Measurements from ENCODE around the gene TRAPPC3L. TPM values are rescaled to one million over a fixed set of nuclear protein-coding genes. Genes with fewer than 3 reads are reported as not detected.

The TRAPPC3L gene
- total and polyA plus RNA-seq, 2 of the 13 experiments (the other 11 are each of a cell fraction or from before 2014, with no cell fraction given), result not detected

DNA sequence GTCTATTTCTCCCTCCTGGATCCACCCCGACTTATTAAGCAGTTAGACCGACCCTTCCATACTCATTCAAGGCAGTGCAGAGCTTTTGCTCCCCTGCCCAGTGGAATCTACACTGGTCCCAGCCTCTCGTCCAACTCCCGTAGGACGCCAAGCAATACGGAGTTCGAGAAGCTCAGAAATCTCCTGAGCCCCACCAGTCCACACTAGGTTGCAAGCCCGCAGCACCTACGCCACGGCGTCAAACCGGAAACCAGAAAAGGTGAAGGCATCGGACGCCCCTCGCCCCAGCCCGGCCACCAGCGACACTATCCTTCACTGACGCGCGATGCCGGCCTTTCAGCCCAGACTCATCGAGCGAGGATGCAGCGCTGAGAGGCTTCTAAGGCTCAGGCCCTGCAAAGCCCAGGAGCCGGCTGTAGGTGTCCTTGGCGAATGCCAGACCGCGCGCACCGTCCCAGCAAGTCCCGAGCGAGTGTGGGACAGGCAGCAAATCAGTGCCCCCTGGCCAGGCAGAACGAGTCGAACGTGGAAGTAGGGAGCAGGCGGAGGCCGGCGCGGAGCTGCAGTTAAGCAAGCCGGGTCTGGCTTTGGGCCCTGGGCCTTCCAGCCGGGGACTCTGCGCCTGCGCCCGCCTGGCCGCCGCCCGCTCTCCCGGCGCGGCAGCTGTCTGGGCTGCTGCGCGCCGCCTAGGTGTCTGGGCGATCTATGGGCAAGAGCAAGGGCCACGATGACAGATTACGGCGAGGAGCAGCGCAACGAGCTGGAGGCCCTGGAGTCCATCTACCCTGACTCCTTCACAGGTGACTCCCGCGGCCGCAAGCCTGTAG, 25.6 kb upstream of the TRAPPC3L start, which contains the start of gene RWDD1 (continued):
- peak; percentile 99 for TF ChIP-seq ZBED4 (CRISPR knock-in tag; IDR thresholded peaks at IDR 0.05; ENCODE audit: borderline replicate concordance)
- TF ChIP-seq GATA4 (IDR thresholded peaks at IDR 0.05; ENCODE audit: borderline replicate concordance, low read depth), result peak; percentile 80; the same call in 1 of the 2 replicates
- peak; percentile 99 for TF ChIP-seq HNF1B (CRISPR knock-in tag; IDR thresholded peaks at IDR 0.05)
- peak; percentile 67 for TF ChIP-seq RXRB (CRISPR knock-in tag; IDR thresholded peaks at IDR 0.05; ENCODE audit: borderline replicate concordance)
- peak; percentile 91 for TF ChIP-seq HCFC1 (IDR thresholded peaks at IDR 0.05; ENCODE audit: low read depth, low read length)
- TF ChIP-seq, protein P1, sequence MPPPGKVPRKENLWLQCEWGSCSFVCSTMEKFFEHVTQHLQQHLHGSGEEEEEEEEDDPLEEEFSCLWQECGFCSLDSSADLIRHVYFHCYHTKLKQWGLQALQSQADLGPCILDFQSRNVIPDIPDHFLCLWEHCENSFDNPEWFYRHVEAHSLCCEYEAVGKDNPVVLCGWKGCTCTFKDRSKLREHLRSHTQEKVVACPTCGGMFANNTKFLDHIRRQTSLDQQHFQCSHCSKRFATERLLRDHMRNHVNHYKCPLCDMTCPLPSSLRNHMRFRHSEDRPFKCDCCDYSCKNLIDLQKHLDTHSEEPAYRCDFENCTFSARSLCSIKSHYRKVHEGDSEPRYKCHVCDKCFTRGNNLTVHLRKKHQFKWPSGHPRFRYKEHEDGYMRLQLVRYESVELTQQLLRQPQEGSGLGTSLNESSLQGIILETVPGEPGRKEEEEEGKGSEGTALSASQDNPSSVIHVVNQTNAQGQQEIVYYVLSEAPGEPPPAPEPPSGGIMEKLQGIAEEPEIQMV (CRISPR knock-in tag; IDR thresholded peaks at IDR 0.05; ENCODE audit: low read depth), result peak; percentile 91; the same call in 1 of the 2 replicates
- TF ChIP-seq ZNF44 (CRISPR knock-in tag; IDR thresholded peaks at IDR 0.05), result peak; percentile 94; the same call in 1 of the 2 replicates
- TF ChIP-seq ZNF597 (CRISPR knock-in tag; IDR thresholded peaks at IDR 0.05), result no peak
- peak; percentile 73 for TF ChIP-seq SRSF1 (optimal IDR thresholded peaks at IDR 0.05; ENCODE audit: low read depth, low read length)
- peak; percentile 85 for TF ChIP-seq ARID5B (CRISPR knock-in tag; IDR thresholded peaks at IDR 0.05)
- TF ChIP-seq ZNF317 (CRISPR knock-in tag; IDR thresholded peaks at IDR 0.05), result no peak; the same call in 1 of the 2 replicates
- TF ChIP-seq ZNF124 (CRISPR knock-in tag; IDR thresholded peaks at IDR 0.05), result peak; percentile 98
- peak; percentile 35; the same call in 1 of the 2 replicates for TF ChIP-seq ZNF232 (CRISPR knock-in tag; IDR thresholded peaks at IDR 0.05; ENCODE audit: borderline replicate concordance)
- peak; percentile 65 for TF ChIP-seq ZNF891 (CRISPR knock-in tag; IDR thresholded peaks at IDR 0.05)

Measured in HepG2 (cell line).